ENCODE measurements around the gene CARM1. TPM values are rescaled to one million over a fixed set of nuclear protein-coding genes. Genes with fewer than 3 reads are reported as not detected.

The CARM1 gene
- total and polyA plus RNA-seq, 2 of the 13 experiments (the other 11 are each of a cell fraction or from before 2014, with no cell fraction given): 27.6 to 55.8 TPM

- TF ChIP-seq ZFP37 (CRISPR knock-in tag; IDR thresholded peaks at IDR 0.05; ENCODE audit: borderline replicate concordance): no peak
- TF ChIP-seq, protein P1, sequence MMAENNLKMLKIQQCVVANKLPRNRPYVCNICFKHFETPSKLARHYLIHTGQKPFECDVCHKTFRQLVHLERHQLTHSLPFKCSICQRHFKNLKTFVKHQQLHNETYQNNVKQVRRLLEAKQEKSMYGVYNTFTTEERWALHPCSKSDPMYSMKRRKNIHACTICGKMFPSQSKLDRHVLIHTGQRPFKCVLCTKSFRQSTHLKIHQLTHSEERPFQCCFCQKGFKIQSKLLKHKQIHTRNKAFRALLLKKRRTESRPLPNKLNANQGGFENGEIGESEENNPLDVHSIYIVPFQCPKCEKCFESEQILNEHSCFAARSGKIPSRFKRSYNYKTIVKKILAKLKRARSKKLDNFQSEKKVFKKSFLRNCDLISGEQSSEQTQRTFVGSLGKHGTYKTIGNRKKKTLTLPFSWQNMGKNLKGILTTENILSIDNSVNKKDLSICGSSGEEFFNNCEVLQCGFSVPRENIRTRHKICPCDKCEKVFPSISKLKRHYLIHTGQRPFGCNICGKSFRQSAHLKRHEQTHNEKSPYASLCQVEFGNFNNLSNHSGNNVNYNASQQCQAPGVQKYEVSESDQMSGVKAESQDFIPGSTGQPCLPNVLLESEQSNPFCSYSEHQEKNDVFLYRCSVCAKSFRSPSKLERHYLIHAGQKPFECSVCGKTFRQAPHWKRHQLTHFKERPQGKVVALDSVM (CRISPR knock-in tag; IDR thresholded peaks at IDR 0.05): no peak
- no peak for TF ChIP-seq STAT5B (CRISPR knock-in tag; IDR thresholded peaks at IDR 0.05)
- no peak for TF ChIP-seq AKAP8 (CRISPR knock-in tag; IDR thresholded peaks at IDR 0.05)
- no peak for TF ChIP-seq MAZ (IDR thresholded peaks at IDR 0.05; ENCODE audit: borderline replicate concordance, low read depth, low read length)
- TF ChIP-seq MAZ (CRISPR knock-in tag; IDR thresholded peaks at IDR 0.05; ENCODE audit: low read depth): no peak
- no peak for TF ChIP-seq XBP1 (CRISPR knock-in tag; IDR thresholded peaks at IDR 0.05)
- TF ChIP-seq CENPX (CRISPR knock-in tag; IDR thresholded peaks at IDR 0.05): no peak
- peak; percentile 30 for TF ChIP-seq SMC3 (IDR thresholded peaks at IDR 0.05; ENCODE audit: low read length)
- TF ChIP-seq SRSF1 (optimal IDR thresholded peaks at IDR 0.05; ENCODE audit: low read depth, low read length): no peak
- TF ChIP-seq, protein P2, sequence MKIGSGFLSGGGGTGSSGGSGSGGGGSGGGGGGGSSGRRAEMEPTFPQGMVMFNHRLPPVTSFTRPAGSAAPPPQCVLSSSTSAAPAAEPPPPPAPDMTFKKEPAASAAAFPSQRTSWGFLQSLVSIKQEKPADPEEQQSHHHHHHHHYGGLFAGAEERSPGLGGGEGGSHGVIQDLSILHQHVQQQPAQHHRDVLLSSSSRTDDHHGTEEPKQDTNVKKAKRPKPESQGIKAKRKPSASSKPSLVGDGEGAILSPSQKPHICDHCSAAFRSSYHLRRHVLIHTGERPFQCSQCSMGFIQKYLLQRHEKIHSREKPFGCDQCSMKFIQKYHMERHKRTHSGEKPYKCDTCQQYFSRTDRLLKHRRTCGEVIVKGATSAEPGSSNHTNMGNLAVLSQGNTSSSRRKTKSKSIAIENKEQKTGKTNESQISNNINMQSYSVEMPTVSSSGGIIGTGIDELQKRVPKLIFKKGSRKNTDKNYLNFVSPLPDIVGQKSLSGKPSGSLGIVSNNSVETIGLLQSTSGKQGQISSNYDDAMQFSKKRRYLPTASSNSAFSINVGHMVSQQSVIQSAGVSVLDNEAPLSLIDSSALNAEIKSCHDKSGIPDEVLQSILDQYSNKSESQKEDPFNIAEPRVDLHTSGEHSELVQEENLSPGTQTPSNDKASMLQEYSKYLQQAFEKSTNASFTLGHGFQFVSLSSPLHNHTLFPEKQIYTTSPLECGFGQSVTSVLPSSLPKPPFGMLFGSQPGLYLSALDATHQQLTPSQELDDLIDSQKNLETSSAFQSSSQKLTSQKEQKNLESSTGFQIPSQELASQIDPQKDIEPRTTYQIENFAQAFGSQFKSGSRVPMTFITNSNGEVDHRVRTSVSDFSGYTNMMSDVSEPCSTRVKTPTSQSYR (CRISPR knock-in tag; IDR thresholded peaks at IDR 0.05; ENCODE audit: borderline replicate concordance): no peak
- no peak for TF ChIP-seq ZNF772 (CRISPR knock-in tag; IDR thresholded peaks at IDR 0.05)
- TF ChIP-seq ZNF562 (CRISPR knock-in tag; IDR thresholded peaks at IDR 0.05; ENCODE audit: borderline replicate concordance): no peak
- no peak for TF ChIP-seq BHLHE40 (IDR thresholded peaks at IDR 0.05; ENCODE audit: low read length)
- TF ChIP-seq NR2F2 (IDR thresholded peaks at IDR 0.05; ENCODE audit: borderline replicate concordance, low read depth): no peak
- TF ChIP-seq CENPT (CRISPR knock-in tag; IDR thresholded peaks at IDR 0.05; ENCODE audit: low read depth): no peak
- TF ChIP-seq, protein P3, sequence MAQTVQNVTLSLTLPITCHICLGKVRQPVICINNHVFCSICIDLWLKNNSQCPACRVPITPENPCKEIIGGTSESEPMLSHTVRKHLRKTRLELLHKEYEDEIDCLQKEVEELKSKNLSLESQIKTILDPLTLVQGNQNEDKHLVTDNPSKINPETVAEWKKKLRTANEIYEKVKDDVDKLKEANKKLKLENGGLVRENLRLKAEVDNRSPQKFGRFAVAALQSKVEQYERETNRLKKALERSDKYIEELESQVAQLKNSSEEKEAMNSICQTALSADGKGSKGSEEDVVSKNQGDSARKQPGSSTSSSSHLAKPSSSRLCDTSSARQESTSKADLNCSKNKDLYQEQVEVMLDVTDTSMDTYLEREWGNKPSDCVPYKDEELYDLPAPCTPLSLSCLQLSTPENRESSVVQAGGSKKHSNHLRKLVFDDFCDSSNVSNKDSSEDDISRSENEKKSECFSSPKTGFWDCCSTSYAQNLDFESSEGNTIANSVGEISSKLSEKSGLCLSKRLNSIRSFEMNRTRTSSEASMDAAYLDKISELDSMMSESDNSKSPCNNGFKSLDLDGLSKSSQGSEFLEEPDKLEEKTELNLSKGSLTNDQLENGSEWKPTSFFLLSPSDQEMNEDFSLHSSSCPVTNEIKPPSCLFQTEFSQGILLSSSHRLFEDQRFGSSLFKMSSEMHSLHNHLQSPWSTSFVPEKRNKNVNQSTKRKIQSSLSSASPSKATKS (CRISPR knock-in tag; IDR thresholded peaks at IDR 0.05): no peak
- no peak for TF ChIP-seq ZNF564 (CRISPR knock-in tag; IDR thresholded peaks at IDR 0.05)
- TF ChIP-seq PATZ1 (CRISPR knock-in tag; IDR thresholded peaks at IDR 0.05): peak; percentile 80
- no peak for TF ChIP-seq ZEB1 (IDR thresholded peaks at IDR 0.05; ENCODE audit: insufficient replicate concordance, low read depth)
These were observed 13.0 kb upstream of the CARM1 start (continued) for GRCh38 chr19:10858204-10858828.
